GM18867 (cell line): ENCODE results near the gene TMEM243.
"Not testable (repeated sequence)": the region's sequence is repeated elsewhere in the genome, so short reads cannot be mapped to it uniquely, and the experiment has no call there.

ENCODE experiments used
- ATAC-seq: cut with Tn5 transposase; IDR thresholded peaks from one replicate; pipeline ENCODE4 v1.9.1; 2021; ENCODE audit warnings: mild to moderate bottlenecking, moderate library complexity; ENCODE audit not compliant: unreplicated experiment

Gene TMEM243

GRCh38 chr7:87213252-87213651 is 6.3 kb downstream of the TMEM243 start:
- ATAC-seq, result no peak

GRCh38 chr7:87212498-87212897 is 7.0 kb downstream of the TMEM243 start:
- no peak for ATAC-seq

DNA sequence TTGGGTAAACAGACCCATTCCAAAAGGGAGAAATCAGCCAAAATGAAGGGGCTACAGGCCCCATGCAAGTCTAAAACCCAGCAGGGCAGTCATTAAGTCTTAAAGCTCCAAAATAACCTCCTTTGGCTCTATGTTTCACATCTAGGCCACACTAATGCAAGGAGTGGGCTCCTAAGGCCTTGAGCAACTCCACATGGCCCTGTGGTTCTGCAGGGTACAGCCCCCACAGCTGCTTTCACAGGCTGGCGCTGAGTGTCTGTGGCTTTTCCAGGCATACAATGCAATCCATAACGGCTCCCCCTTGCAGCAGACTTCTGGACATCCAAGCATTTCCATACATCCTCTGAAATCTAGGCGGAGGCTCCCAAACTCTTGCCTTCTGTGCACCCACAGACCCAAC is 9.0 kb downstream of the TMEM243 start:
- no peak for ATAC-seq

GRCh38 chr7:87209295-87209924 is 10.1 kb downstream of the TMEM243 start:
- no peak for ATAC-seq

GRCh38 chr7:87206361-87206760 is 13.2 kb downstream of the TMEM243 start:
- ATAC-seq, result no peak

- ATAC-seq, result not testable (repeated sequence)
Observed at GRCh38 chr7:87205701-87206100, 13.8 kb downstream of the TMEM243 start.

DNA sequence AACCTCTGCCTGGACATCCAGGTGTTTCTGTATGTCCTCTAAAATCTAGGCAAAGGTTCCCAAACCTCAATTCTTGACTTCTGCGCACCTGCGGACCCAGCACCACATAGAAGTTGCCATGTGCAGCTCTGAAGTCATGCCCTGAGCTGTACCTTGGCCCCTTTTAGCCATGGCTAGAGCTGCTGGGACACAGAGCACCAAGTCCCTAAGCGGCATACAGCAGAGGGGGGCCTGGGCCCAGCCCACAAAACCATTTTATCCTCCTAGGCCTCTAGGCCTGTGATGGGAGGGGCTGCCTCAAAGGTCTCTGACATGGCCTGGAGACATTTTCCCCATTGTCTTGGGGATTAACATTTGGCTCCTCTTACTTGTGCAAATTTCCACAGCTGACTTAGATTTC is 14.6 kb downstream of the TMEM243 start:
- no peak for ATAC-seq

GRCh38 chr7:87203929-87204328 is 15.6 kb downstream of the TMEM243 start:
- not testable (repeated sequence) for ATAC-seq

GRCh38 chr7:87202705-87203104 is 16.8 kb downstream of the TMEM243 start:
- no peak for ATAC-seq

DNA sequence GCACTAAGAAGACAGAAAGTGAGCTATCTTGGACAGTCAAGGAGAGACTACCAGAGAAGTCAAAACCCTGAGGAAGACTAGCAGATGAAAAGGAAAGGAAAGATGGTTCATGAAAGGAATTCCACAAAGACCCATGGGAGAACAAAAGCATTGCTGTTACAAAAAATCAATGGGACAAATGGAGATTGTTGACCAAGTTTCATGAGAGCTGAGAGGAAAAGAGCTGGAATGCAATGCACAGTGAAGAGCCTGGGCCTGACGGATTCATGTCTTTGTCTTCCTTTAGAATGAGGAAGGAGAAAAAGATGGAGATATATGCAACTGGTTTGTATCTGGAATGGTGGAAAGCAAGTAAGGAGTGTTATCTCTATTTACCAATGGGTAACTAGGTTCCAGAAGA is 17.3 kb downstream of the TMEM243 start:
- ATAC-seq, result no peak

DNA sequence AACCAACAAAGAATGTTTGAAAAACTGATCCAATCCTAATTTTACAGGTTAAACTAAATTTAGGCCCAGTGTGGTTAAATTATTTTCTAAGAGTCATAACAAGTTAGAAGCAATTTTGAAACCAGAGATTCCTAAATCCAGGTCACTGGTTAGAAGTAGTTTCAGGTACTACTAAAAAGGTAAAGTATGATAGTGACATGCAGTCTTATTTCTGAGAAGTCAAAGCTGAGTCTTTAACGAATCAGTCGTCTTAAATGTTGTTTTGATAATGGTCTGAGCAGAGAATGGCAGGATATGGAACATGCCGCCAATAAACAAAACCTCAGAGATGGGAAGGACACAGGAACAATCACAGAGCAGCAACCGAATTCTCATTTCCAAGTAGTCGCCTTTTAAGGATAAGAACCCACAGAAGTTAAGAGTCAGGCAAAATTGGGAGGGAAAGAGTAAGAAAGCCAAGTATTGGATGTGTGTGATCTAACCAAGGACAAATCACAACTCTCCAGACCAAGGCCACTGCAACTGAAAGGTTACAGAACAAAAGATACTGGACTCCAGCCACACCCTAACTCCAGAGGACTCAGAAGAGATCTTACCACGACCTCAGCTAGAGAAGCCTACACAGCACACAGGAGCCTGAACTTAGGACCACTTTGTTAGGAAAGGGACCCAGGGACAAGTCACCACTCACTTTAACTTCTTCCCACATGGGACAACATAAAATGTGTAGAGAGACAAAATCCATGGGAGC is 19.7 kb downstream of the TMEM243 start:
- no peak for ATAC-seq

GRCh38 chr7:87199241-87199640 is 20.3 kb downstream of the TMEM243 start:
- ATAC-seq, result no peak

- no peak for ATAC-seq
Observed at GRCh38 chr7:87193912-87194311, 25.6 kb downstream of the TMEM243 start.

GRCh38 chr7:87192784-87193487 is 26.6 kb downstream of the TMEM243 start:
- ATAC-seq, result no peak

DNA sequence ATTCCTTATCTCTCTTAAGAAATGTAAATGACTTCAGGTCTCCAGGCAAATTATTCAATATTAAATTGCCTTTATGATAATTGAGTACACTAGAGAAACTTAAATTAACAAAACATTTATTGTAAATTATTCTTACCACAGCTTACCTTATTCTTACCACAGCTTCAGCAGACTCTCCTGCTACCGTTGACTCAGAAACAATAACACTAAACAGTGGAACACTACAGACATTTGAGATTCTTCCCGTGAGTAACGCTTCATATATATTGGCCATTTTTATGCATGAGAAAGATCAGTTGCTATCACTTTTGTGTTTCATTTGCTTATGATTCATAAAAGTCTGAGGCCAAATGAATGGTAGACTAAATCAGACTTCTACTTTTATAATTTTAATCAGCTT is 28.7 kb downstream of the TMEM243 start:
- no peak for ATAC-seq

DNA sequence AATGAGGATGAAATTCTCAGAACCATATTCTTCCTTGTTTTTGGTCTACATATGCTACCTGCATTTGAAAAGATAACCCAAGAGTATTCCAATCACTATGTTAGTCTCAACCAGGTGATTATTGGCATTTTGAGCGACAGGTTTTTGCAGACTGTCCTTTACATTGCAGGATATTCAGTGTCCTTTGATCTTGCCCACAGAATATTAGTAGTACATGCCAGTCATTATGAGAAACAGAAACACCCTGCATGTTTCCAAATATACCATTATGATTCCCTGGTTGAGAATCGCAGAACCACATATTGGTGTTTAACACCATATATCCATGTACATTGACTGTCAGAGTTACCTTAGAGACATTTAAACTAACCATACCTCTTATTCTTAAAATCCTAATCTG is 30.6 kb downstream of the TMEM243 start:
- no peak for ATAC-seq

GRCh38 chr7:87187120-87187519 is 32.4 kb downstream of the TMEM243 start:
- no peak for ATAC-seq

DNA sequence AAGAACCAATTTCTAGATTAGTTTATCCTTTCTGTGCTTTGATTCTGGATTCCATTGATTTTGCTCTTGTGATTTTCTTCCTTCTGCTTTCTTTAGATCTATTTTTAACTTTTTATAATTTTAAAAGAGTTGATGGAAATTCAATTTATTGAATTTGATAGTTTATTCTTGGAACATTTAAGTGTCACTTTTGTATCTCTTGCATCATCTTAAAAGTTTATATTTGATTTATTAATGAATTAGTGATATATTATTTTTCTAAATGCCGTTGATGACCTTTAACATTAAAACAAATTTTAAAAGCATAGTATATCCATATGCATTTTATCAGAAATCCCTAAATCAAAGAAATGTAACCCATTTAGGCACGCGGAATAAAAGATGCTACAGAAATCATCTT is 40.4 kb downstream of the TMEM243 start:
- ATAC-seq, result no peak

- no peak for ATAC-seq
Observed at GRCh38 chr7:87178320-87178719, 41.2 kb downstream of the TMEM243 start.

- ATAC-seq, result no peak
Observed at GRCh38 chr7:87173471-87173870, 46.1 kb downstream of the TMEM243 start.

DNA sequence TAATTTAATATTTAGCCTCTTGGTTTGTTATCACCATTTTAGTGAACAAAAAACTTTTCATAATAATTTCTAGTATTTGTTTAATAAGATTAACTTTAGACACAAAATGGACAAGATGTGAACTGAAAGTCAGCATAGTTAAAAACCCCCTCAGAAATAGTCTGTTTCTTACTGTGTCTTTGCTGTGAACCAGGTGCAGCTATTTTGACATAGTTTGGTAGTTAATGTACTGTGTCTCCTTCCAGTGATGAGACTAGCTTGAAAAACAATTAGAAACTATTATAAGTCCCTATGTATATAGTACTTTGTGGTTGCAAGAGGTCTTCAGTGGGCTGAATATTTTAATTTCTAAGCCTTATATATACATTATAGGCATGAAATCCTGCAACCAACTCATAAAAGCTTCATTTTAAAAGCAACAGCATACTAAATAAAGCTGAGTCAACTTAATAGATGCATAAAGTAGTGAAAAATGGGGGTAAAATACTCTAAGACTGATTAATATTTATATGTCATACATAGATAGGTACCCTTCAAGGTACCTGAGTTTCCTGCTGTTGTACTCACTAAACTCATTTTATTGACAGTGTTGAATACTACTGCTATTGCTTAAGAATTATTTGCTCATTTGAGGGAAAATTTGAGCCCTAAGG is 48.1 kb downstream of the TMEM243 start:
- ATAC-seq, result no peak

DNA sequence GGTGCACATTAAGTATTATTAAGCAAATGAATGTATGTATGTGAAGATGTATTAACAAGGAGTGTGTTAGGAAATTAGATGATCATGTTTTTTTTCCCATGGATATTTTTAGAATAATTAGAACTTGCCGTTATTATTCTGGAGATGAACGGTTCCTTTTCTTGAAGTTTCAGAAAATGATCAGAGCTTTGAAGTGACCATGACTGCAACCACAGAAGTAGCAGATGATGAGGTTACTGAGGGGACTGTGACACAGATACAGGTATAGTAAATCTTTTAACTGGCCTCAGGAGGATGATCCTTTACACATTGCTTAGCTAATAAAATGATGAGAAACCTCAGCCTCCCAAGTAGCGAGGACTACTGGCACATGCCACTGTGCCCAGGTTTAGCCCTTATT is 48.7 kb downstream of the TMEM243 start:
- ATAC-seq, result no peak
